ENCODE data around the gene IER5L. TPM values are rescaled to one million over a fixed set of nuclear protein-coding genes. Genes with fewer than 3 reads are reported as not detected.

IER5L gene
- total and polyA plus RNA-seq, 2 of the 8 experiments (the other 6 are each of a cell fraction or from before 2014, with no cell fraction given), result 0.65 to 1.0 TPM

- TF ChIP-seq, protein P1, sequence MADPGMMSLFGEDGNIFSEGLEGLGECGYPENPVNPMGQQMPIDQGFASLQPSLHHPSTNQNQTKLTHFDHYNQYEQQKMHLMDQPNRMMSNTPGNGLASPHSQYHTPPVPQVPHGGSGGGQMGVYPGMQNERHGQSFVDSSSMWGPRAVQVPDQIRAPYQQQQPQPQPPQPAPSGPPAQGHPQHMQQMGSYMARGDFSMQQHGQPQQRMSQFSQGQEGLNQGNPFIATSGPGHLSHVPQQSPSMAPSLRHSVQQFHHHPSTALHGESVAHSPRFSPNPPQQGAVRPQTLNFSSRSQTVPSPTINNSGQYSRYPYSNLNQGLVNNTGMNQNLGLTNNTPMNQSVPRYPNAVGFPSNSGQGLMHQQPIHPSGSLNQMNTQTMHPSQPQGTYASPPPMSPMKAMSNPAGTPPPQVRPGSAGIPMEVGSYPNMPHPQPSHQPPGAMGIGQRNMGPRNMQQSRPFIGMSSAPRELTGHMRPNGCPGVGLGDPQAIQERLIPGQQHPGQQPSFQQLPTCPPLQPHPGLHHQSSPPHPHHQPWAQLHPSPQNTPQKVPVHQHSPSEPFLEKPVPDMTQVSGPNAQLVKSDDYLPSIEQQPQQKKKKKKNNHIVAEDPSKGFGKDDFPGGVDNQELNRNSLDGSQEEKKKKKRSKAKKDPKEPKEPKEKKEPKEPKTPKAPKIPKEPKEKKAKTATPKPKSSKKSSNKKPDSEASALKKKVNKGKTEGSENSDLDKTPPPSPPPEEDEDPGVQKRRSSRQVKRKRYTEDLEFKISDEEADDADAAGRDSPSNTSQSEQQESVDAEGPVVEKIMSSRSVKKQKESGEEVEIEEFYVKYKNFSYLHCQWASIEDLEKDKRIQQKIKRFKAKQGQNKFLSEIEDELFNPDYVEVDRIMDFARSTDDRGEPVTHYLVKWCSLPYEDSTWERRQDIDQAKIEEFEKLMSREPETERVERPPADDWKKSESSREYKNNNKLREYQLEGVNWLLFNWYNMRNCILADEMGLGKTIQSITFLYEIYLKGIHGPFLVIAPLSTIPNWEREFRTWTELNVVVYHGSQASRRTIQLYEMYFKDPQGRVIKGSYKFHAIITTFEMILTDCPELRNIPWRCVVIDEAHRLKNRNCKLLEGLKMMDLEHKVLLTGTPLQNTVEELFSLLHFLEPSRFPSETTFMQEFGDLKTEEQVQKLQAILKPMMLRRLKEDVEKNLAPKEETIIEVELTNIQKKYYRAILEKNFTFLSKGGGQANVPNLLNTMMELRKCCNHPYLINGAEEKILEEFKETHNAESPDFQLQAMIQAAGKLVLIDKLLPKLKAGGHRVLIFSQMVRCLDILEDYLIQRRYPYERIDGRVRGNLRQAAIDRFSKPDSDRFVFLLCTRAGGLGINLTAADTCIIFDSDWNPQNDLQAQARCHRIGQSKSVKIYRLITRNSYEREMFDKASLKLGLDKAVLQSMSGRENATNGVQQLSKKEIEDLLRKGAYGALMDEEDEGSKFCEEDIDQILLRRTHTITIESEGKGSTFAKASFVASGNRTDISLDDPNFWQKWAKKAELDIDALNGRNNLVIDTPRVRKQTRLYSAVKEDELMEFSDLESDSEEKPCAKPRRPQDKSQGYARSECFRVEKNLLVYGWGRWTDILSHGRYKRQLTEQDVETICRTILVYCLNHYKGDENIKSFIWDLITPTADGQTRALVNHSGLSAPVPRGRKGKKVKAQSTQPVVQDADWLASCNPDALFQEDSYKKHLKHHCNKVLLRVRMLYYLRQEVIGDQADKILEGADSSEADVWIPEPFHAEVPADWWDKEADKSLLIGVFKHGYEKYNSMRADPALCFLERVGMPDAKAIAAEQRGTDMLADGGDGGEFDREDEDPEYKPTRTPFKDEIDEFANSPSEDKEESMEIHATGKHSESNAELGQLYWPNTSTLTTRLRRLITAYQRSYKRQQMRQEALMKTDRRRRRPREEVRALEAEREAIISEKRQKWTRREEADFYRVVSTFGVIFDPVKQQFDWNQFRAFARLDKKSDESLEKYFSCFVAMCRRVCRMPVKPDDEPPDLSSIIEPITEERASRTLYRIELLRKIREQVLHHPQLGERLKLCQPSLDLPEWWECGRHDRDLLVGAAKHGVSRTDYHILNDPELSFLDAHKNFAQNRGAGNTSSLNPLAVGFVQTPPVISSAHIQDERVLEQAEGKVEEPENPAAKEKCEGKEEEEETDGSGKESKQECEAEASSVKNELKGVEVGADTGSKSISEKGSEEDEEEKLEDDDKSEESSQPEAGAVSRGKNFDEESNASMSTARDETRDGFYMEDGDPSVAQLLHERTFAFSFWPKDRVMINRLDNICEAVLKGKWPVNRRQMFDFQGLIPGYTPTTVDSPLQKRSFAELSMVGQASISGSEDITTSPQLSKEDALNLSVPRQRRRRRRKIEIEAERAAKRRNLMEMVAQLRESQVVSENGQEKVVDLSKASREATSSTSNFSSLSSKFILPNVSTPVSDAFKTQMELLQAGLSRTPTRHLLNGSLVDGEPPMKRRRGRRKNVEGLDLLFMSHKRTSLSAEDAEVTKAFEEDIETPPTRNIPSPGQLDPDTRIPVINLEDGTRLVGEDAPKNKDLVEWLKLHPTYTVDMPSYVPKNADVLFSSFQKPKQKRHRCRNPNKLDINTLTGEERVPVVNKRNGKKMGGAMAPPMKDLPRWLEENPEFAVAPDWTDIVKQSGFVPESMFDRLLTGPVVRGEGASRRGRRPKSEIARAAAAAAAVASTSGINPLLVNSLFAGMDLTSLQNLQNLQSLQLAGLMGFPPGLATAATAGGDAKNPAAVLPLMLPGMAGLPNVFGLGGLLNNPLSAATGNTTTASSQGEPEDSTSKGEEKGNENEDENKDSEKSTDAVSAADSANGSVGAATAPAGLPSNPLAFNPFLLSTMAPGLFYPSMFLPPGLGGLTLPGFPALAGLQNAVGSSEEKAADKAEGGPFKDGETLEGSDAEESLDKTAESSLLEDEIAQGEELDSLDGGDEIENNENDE (IDR thresholded peaks at IDR 0.05; ENCODE audit: insufficient replicate concordance, low read length), result no peak
- TF ChIP-seq TAF7 (optimal IDR thresholded peaks at IDR 0.05; ENCODE audit: borderline replicate concordance, low read depth, low read length) (no peak), SP4 (IDR thresholded peaks at IDR 0.05; ENCODE audit: low read length) (no peak), CBX8 (IDR thresholded peaks at IDR 0.05; ENCODE audit: borderline replicate concordance, low read depth, low read length) (no peak), FOSL1 (IDR thresholded peaks at IDR 0.05; ENCODE audit: insufficient read depth, low read depth, low read length) (no peak), YY1 (IDR thresholded peaks at IDR 0.05; ENCODE audit: low read depth, low read length) (peak; percentile 63; the same call in 1 of the 2 replicates), ZNF274 (IDR thresholded peaks at IDR 0.05; ENCODE audit: borderline replicate concordance, extremely low read depth, low read length) (no peak), RXRA (IDR thresholded peaks at IDR 0.05; ENCODE audit: insufficient read depth, low read depth, low read length) (peak; percentile 79; the same call in 1 of the 2 replicates), CBX5 (IDR thresholded peaks at IDR 0.05; ENCODE audit: low read depth, low read length) (no peak), E2F6 (IDR thresholded peaks at IDR 0.05) (no peak), NANOG (IDR thresholded peaks at IDR 0.05; ENCODE audit: insufficient read depth, low read depth, low read length, poor library complexity, severe bottlenecking) (no peak)
Observed at GRCh38 chr9:129145841-129146292, 32.2 kb downstream of the IER5L start (continued).
